Measurements from ENCODE around the gene ZNF462. TPM values are rescaled to one million over a fixed set of nuclear protein-coding genes. Genes with fewer than 3 reads are reported as not detected.

Gene ZNF462
- total RNA-seq, 1 experiment from 2014 or later: 34.5 TPM

GRCh38 chr9:106916466-106917235, 53.7 kb downstream of the ZNF462 start:
- no peaks in the 10 kb centered on the region for H3K27me3 ChIP-seq (replicated peaks; ENCODE audit: control insufficient read depth, insufficient read depth, low read length)
- intact Hi-C loops (cut with micrococcal nuclease; ENCODE audit: unreplicated experiment): no loop called here
- H3K4me1 ChIP-seq: peaks cover 66% of the 10 kb centered on the region
- peak overlapping the region; percentile 57 for H3K4me3 Mint-ChIP-seq (ENCODE audit: unreplicated experiment)
- peaks cover 52% of the 10 kb centered on the region for H3K4me1 Mint-ChIP-seq (ENCODE audit: low read depth, unreplicated experiment)
- TF ChIP-seq CTCF (IDR thresholded peaks at IDR 0.05; ENCODE audit: insufficient read depth in 1 of 2, low read depth in 1 of 2, low read length in 1 of 2, severe bottlenecking in 1 of 2, unreplicated experiment in 1 of 2): no peak
- TSS peak; percentile 88 for BruUV-seq (replicated peaks)
- POLR2A ChIA-PET: no interaction called here
- CTCF ChIA-PET: interaction anchor here (0.7 kb wide), 2 partner anchors 33 to 128 kb away, joined by 3 read pairs; no protein-coding TSS in a partner anchor
- H3K27me3 Mint-ChIP-seq (ENCODE audit: insufficient read depth, unreplicated experiment): no peaks in the 10 kb centered on the region
- no peaks in the 10 kb centered on the region for H3K36me3 ChIP-seq (ENCODE audit: control insufficient read depth, insufficient read depth, low read length)
- H3K9me3 ChIP-seq: no peaks in the 10 kb centered on the region
- peaks cover 10% of the 10 kb centered on the region for H3K9me3 Mint-ChIP-seq (ENCODE audit: unreplicated experiment)
- DNase-seq: peak; percentile 71 to 79
- H3K36me3 Mint-ChIP-seq (ENCODE audit: insufficient read depth, unreplicated experiment): peaks cover 29% of the 10 kb centered on the region
- H3K4me3 ChIP-seq (ENCODE audit: low read depth, low read length): no peak overlapping the region
- peak overlapping the region; percentile 84 for H3K27ac Mint-ChIP-seq (ENCODE audit: unreplicated experiment)

GRCh38 chr9:106918825-106919509, 56.0 kb downstream of the ZNF462 start:
- H3K4me3 ChIP-seq (ENCODE audit: low read depth, low read length): no peak overlapping the region
- Mint-ChIP-seq H3K36me3 (ENCODE audit: insufficient read depth, unreplicated experiment) (peaks cover 42% of the 10 kb centered on the region), H3K27me3 (ENCODE audit: insufficient read depth, unreplicated experiment) (no peaks in the 10 kb centered on the region), H3K4me1 (ENCODE audit: low read depth, unreplicated experiment) (peaks cover 69% of the 10 kb centered on the region), H3K27ac (ENCODE audit: unreplicated experiment) (peak overlapping the region; percentile 100), H3K9me3 (ENCODE audit: unreplicated experiment) (peaks cover 10% of the 10 kb centered on the region), H3K4me3 (ENCODE audit: unreplicated experiment) (no peak overlapping the region)
- peaks cover 87% of the 10 kb centered on the region for H3K4me1 ChIP-seq
- ChIA-PET CTCF (no interaction called here), POLR2A (no interaction called here)
- no TSS peak for BruUV-seq (replicated peaks)
- H3K9me3 ChIP-seq: no peaks in the 10 kb centered on the region
- H3K36me3 ChIP-seq (ENCODE audit: control insufficient read depth, insufficient read depth, low read length): peaks cover 2% of the 10 kb centered on the region
- no peak for TF ChIP-seq CTCF (IDR thresholded peaks at IDR 0.05; ENCODE audit: insufficient read depth in 1 of 2, low read depth in 1 of 2, low read length in 1 of 2, severe bottlenecking in 1 of 2, unreplicated experiment in 1 of 2)
- no peaks in the 10 kb centered on the region for H3K27me3 ChIP-seq (replicated peaks; ENCODE audit: control insufficient read depth, insufficient read depth, low read length)
- intact Hi-C loops (cut with micrococcal nuclease; ENCODE audit: unreplicated experiment): no loop called here
- DNase-seq: no peak

GRCh38 chr9:106920091-106920490, 57.1 kb downstream of the ZNF462 start:
- peak overlapping the region; percentile 85 for H3K4me3 Mint-ChIP-seq (ENCODE audit: unreplicated experiment)
- no peaks in the 10 kb centered on the region for H3K27me3 ChIP-seq (replicated peaks; ENCODE audit: control insufficient read depth, insufficient read depth, low read length)
- H3K27ac Mint-ChIP-seq (ENCODE audit: unreplicated experiment): peak overlapping the region; percentile 100
- no peak for TF ChIP-seq CTCF (IDR thresholded peaks at IDR 0.05; ENCODE audit: insufficient read depth in 1 of 2, low read depth in 1 of 2, low read length in 1 of 2, severe bottlenecking in 1 of 2, unreplicated experiment in 1 of 2)
- H3K36me3 ChIP-seq (ENCODE audit: control insufficient read depth, insufficient read depth, low read length): peaks cover 5% of the 10 kb centered on the region
- ChIA-PET CTCF (no interaction called here), POLR2A (interaction anchor here (0.6 kb wide), 1 partner anchor 21 kb away, joined by 3 read pairs; no protein-coding TSS in a partner anchor)
- BruUV-seq (replicated peaks): no TSS peak
- no peaks in the 10 kb centered on the region for H3K27me3 Mint-ChIP-seq (ENCODE audit: insufficient read depth, unreplicated experiment)
- H3K36me3 Mint-ChIP-seq (ENCODE audit: insufficient read depth, unreplicated experiment): peaks cover 53% of the 10 kb centered on the region
- no peaks in the 10 kb centered on the region for H3K9me3 Mint-ChIP-seq (ENCODE audit: unreplicated experiment)
- no peak overlapping the region for H3K4me3 ChIP-seq (ENCODE audit: low read depth, low read length)
- no peaks in the 10 kb centered on the region for H3K9me3 ChIP-seq
- peaks cover 60% of the 10 kb centered on the region for H3K4me1 Mint-ChIP-seq (ENCODE audit: low read depth, unreplicated experiment)
- DNase-seq: no peak
- peaks cover 79% of the 10 kb centered on the region for H3K4me1 ChIP-seq
- intact Hi-C loops (cut with micrococcal nuclease; ENCODE audit: unreplicated experiment): loop anchor here (5.0 kb wide), 1 partner anchor 322 kb away; no protein-coding TSS in a partner anchor

Data from Caco-2 (cell line).